ENCODE measurements around the gene RRP7A. TPM values are rescaled to one million over a fixed set of nuclear protein-coding genes. Genes with fewer than 3 reads are reported as not detected.
A peak's percentile ranks its signal among the peaks of the same experiment; 100 is the strongest.

The RRP7A gene
- total RNA-seq, 1 donor from 2014 or later = 52.2 TPM

GRCh38 chr22:42468841-42469240 is 50.8 kb downstream of the RRP7A start:
- H3K4me3 Mint-ChIP-seq = no peak overlapping the region
- no peaks in the 10 kb centered on the region for H3K36me3 Mint-ChIP-seq
- no peak for DNase-seq (ENCODE audit: low spot score in 2 of 2, unreplicated experiment in 2 of 2)
- H3K27me3 Mint-ChIP-seq (ENCODE audit: low read depth) = no peaks in the 10 kb centered on the region
- H3K27ac Mint-ChIP-seq = no peak overlapping the region
- TF ChIP-seq CTCF (IDR thresholded peaks at IDR 0.05; ENCODE audit: unreplicated experiment) = no peak
- H3K9me3 Mint-ChIP-seq = peaks cover 4% of the 10 kb centered on the region
- no peaks in the 10 kb centered on the region for H3K4me1 Mint-ChIP-seq

GRCh38 chr22:42462016-42462415 is 57.6 kb downstream of the RRP7A start:
- H3K27me3 Mint-ChIP-seq (ENCODE audit: low read depth) = no peaks in the 10 kb centered on the region
- DNase-seq (ENCODE audit: low spot score in 2 of 2, unreplicated experiment in 2 of 2) = no peak
- TF ChIP-seq CTCF (IDR thresholded peaks at IDR 0.05; ENCODE audit: unreplicated experiment) = no peak
- no peak overlapping the region for H3K4me3 Mint-ChIP-seq
- no peaks in the 10 kb centered on the region for H3K36me3 Mint-ChIP-seq
- peak overlapping the region; percentile 45 for H3K27ac Mint-ChIP-seq
- H3K4me1 Mint-ChIP-seq = peaks cover 35% of the 10 kb centered on the region
- peaks cover 8% of the 10 kb centered on the region for H3K9me3 Mint-ChIP-seq

GRCh38 chr22:42461511-42461910 is 58.1 kb downstream of the RRP7A start:
- H3K4me3 Mint-ChIP-seq = no peak overlapping the region
- no peak for TF ChIP-seq CTCF (IDR thresholded peaks at IDR 0.05; ENCODE audit: unreplicated experiment)
- no peaks in the 10 kb centered on the region for H3K36me3 Mint-ChIP-seq
- DNase-seq (ENCODE audit: low spot score in 2 of 2, unreplicated experiment in 2 of 2) = no peak
- H3K4me1 Mint-ChIP-seq = peaks cover 35% of the 10 kb centered on the region
- H3K9me3 Mint-ChIP-seq = peaks cover 8% of the 10 kb centered on the region
- no peak overlapping the region for H3K27ac Mint-ChIP-seq
- no peaks in the 10 kb centered on the region for H3K27me3 Mint-ChIP-seq (ENCODE audit: low read depth)

Other genes starting within 250 kb of the RRP7A start
- gene TCF20, start 249.1 kb downstream of the RRP7A start, total RNA-seq = 77.4 to 82.2 TPM (median 80.7 TPM) in 3 replicates
- gene NFAM1, start 87.4 kb downstream of the RRP7A start, total RNA-seq = 0.27 to 0.34 TPM (median 0.32 TPM) in 3 replicates
- 2.5 to 3.0 TPM (median 2.6 TPM) in 3 replicates for gene SERHL2, start 34.2 kb upstream of the RRP7A start, total RNA-seq
- gene POLDIP3, start 95.1 kb upstream of the RRP7A start, total RNA-seq = 86.9 to 89.3 TPM (median 87.2 TPM) in 3 replicates
- gene ATP5MGL, start 120.8 kb upstream of the RRP7A start, total RNA-seq = 1.3 to 1.7 TPM (median 1.5 TPM) in 3 replicates
- gene CYB5R3, start 129.6 kb upstream of the RRP7A start, total RNA-seq = 94.7 to 102 TPM (median 99.0 TPM) in 3 replicates
- 0.67 to 0.84 TPM (median 0.82 TPM) in 3 replicates for gene A4GALT, start 201.1 kb upstream of the RRP7A start, total RNA-seq